GM19240 (cell line): Measurements from ENCODE around the gene PRMT6.
"Not testable (repeated sequence)": the region's sequence is repeated elsewhere in the genome, so short reads cannot be mapped to it uniquely, and the experiment has no call there.

ENCODE experiments used
- DNase-seq: peaks from one replicate; pipeline ENCODE4 v3.0.0; 2011; ENCODE audit warnings: low spot score; ENCODE audit not compliant: insufficient read length

The PRMT6 gene

GRCh38 chr1:107056426-107057196 lies at the start of gene PRMT6:
TSS of gene PRMT6 (plus strand) at chr1:107056674. CDS start at chr1:107056716, 42 bp downstream.
- peak; percentile 55 for DNase-seq

- no peak for DNase-seq
These were observed 47.2 kb upstream of the PRMT6 start for GRCh38 chr1:107009281-107009680.

GRCh38 chr1:107010582-107010981 lies 45.9 kb upstream of the PRMT6 start:
- no peak for DNase-seq

- no peak for DNase-seq
These were observed 40.0 kb upstream of the PRMT6 start for GRCh38 chr1:107016376-107016978.

- DNase-seq: no peak
These were observed 38.0 kb upstream of the PRMT6 start for GRCh38 chr1:107018445-107018844.

- no peak for DNase-seq
These were observed 37.3 kb upstream of the PRMT6 start for GRCh38 chr1:107019166-107019565.

GRCh38 chr1:107038874-107039273 lies 17.6 kb upstream of the PRMT6 start:
- not testable (repeated sequence) for DNase-seq

- not testable (repeated sequence) for DNase-seq
These were observed 11.9 kb upstream of the PRMT6 start for GRCh38 chr1:107044310-107045220.

- DNase-seq: no peak
These were observed 8.9 kb upstream of the PRMT6 start for GRCh38 chr1:107047602-107048001.

- no peak for DNase-seq
These were observed 8.2 kb upstream of the PRMT6 start for GRCh38 chr1:107048241-107048640.

- no peak for DNase-seq
These were observed 5.2 kb upstream of the PRMT6 start for GRCh38 chr1:107051266-107051665.

- not testable (repeated sequence) for DNase-seq
These were observed 502 bp upstream of the PRMT6 start for GRCh38 chr1:107055919-107056425.

GRCh38 chr1:107057197-107058133 lies 991 bp downstream of the PRMT6 start:
- no peak for DNase-seq

GRCh38 chr1:107058245-107059032 lies 2.0 kb downstream of the PRMT6 start:
- DNase-seq: no peak

GRCh38 chr1:107061886-107062285 lies 5.4 kb downstream of the PRMT6 start:
- DNase-seq: no peak

- DNase-seq: no peak
These were observed 17.0 kb downstream of the PRMT6 start for GRCh38 chr1:107073493-107073892.

- DNase-seq: no peak
These were observed 20.4 kb downstream of the PRMT6 start for GRCh38 chr1:107076841-107077240.

- no peak for DNase-seq
These were observed 22.8 kb downstream of the PRMT6 start for GRCh38 chr1:107079249-107079648.

- no peak for DNase-seq
These were observed 24.6 kb downstream of the PRMT6 start for GRCh38 chr1:107081102-107081501.

GRCh38 chr1:107091418-107091817 lies 34.9 kb downstream of the PRMT6 start:
- no peak for DNase-seq
